ENCODE measurements around the gene PAK3. TPM values are rescaled to one million over a fixed set of nuclear protein-coding genes. Genes with fewer than 3 reads are reported as not detected.

The PAK3 gene
- total RNA-seq, 1 donor from 2014 or later: 12.5 TPM

DNA sequence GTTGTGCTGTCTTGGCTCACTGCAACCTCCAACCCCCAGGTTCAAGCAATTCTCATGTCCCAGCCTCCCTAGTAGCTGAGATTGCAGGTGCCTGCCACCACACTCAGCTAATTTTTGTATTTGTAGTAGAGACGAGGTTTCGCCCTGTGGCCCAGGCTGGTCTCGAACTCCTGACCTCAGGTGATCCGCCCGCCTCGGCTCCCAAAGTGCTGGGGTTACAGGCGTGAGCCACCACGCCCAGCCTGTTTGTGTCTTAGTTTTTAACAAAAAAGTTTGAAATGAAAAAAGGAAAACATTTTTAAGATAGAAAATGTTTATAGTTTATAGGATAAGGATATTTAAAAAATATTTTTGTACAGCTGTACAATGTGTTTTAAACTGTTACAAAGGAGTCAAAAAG, 111.9 kb downstream of the PAK3 start:
- Histone ChIP-seq H4K20me1 (ENCODE audit: low read depth) (no peaks in the 10 kb centered on the region), H2AFZ (replicated peaks) (no peak overlapping the region), H3K79me2 (ENCODE audit: low read depth) (no peaks in the 10 kb centered on the region), H3K36me3 (no peaks in the 10 kb centered on the region), H3K27me3 (no peaks in the 10 kb centered on the region), H3K4me3 (no peak overlapping the region), H3K27ac (no peak overlapping the region), H3K4me1 (peaks cover 23% of the 10 kb centered on the region), H3K9me3 (ENCODE audit: low read depth) (no peaks in the 10 kb centered on the region), H3K4me2 (no peak overlapping the region), H3K9ac (no peak overlapping the region), H3F3A (ENCODE audit: low read depth) (peaks cover 8% of the 10 kb centered on the region)
- Mint-ChIP-seq H3K4me3 (no peak overlapping the region), H3K27ac (no peak overlapping the region), H3K9me3 (no peaks in the 10 kb centered on the region), H3K4me1 (no peaks in the 10 kb centered on the region), H3K36me3 (peaks cover 8% of the 10 kb centered on the region), H3K27me3 (ENCODE audit: insufficient read depth, low read depth) (no peaks in the 10 kb centered on the region)
- TF ChIP-seq EZH2phosphoT487 (IDR thresholded peaks at IDR 0.05) (no peak), EZH2 (IDR thresholded peaks at IDR 0.05) (no peak)
- TF ChIP-seq, protein P1, sequence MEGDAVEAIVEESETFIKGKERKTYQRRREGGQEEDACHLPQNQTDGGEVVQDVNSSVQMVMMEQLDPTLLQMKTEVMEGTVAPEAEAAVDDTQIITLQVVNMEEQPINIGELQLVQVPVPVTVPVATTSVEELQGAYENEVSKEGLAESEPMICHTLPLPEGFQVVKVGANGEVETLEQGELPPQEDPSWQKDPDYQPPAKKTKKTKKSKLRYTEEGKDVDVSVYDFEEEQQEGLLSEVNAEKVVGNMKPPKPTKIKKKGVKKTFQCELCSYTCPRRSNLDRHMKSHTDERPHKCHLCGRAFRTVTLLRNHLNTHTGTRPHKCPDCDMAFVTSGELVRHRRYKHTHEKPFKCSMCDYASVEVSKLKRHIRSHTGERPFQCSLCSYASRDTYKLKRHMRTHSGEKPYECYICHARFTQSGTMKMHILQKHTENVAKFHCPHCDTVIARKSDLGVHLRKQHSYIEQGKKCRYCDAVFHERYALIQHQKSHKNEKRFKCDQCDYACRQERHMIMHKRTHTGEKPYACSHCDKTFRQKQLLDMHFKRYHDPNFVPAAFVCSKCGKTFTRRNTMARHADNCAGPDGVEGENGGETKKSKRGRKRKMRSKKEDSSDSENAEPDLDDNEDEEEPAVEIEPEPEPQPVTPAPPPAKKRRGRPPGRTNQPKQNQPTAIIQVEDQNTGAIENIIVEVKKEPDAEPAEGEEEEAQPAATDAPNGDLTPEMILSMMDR (IDR thresholded peaks at IDR 0.05): no peak
- no peak for DNase-seq (ENCODE audit: low spot score)

DNA sequence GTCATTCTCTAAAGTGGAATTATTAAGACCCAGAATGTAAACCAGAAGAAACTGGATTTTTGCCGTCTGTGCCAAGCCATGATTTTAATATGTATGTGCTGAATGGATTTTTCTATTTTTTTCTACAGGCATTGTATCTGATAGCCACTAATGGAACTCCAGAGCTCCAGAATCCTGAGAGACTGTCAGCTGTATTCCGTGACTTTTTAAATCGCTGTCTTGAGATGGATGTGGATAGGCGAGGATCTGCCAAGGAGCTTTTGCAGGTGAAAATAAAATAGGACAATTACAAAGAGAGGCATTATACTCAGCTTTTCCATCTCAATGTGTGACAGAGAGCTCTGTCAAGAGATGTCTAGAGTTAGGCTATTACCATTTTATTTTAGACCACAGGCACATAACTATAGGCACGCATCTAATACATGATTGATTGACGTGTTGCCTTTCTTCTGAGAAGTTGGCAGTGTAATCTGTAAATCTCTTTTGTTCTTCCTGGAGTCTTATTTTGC, 120.4 kb downstream of the PAK3 start:
- H3K36me3 Mint-ChIP-seq: peaks cover 26% of the 10 kb centered on the region
- Histone ChIP-seq H3K79me2 (ENCODE audit: low read depth) (no peaks in the 10 kb centered on the region), H4K20me1 (ENCODE audit: low read depth) (no peaks in the 10 kb centered on the region), H2AFZ (replicated peaks) (no peak overlapping the region), H3K27me3 (no peaks in the 10 kb centered on the region), H3K4me3 (no peak overlapping the region), H3F3A (ENCODE audit: low read depth) (peaks cover 21% of the 10 kb centered on the region), H3K36me3 (no peaks in the 10 kb centered on the region), H3K4me1 (peaks cover 54% of the 10 kb centered on the region), H3K9me3 (ENCODE audit: low read depth) (no peaks in the 10 kb centered on the region), H3K27ac (no peak overlapping the region), H3K9ac (no peak overlapping the region), H3K4me2 (no peak overlapping the region)
- no peak for DNase-seq (ENCODE audit: low spot score)
- H3K9me3 Mint-ChIP-seq: no peaks in the 10 kb centered on the region
- TF ChIP-seq, protein P1 (IDR thresholded peaks at IDR 0.05): no peak
- TF ChIP-seq EZH2 (IDR thresholded peaks at IDR 0.05) (no peak), EZH2phosphoT487 (IDR thresholded peaks at IDR 0.05) (no peak)
- no peak overlapping the region for H3K4me3 Mint-ChIP-seq
- H3K4me1 Mint-ChIP-seq: no peaks in the 10 kb centered on the region
- no peaks in the 10 kb centered on the region for H3K27me3 Mint-ChIP-seq (ENCODE audit: insufficient read depth, low read depth)
- H3K27ac Mint-ChIP-seq: no peak overlapping the region

DNA sequence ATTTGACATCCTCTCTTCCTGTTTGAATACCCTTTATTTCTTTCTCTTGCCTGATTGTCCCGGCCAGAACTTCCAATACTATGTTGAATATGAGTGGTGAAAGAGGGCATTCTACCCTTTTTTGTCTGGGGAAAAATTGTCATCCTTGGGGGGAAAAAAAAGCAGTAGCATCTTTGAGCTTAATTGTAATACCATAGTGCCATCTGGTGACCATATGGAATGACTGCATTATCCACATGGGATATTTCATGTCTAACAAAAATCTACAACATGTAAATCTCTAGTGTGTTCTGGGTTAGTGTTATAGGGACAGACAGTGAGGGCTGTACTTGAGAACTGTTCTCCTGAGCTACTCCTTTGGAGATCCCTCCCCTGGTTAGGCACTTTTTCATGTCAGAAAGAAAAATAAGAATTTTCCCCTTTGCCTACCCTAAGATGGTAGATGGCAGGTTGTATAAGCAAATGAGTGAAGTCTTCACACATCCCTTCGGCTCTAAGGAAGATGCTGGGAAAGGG, 148.3 kb downstream of the PAK3 start:
- Histone ChIP-seq H3K27ac (no peak overlapping the region), H3K9me3 (ENCODE audit: low read depth) (no peaks in the 10 kb centered on the region), H3K9ac (no peak overlapping the region), H3K4me3 (no peak overlapping the region), H3K27me3 (no peaks in the 10 kb centered on the region), H3K79me2 (ENCODE audit: low read depth) (no peaks in the 10 kb centered on the region), H3K4me2 (no peak overlapping the region), H3K36me3 (peaks cover 4% of the 10 kb centered on the region), H3F3A (ENCODE audit: low read depth) (peaks cover 5% of the 10 kb centered on the region), H2AFZ (replicated peaks) (peak overlapping the region; percentile 38), H3K4me1 (no peaks in the 10 kb centered on the region), H4K20me1 (ENCODE audit: low read depth) (no peaks in the 10 kb centered on the region)
- peak; percentile 60 for DNase-seq (ENCODE audit: low spot score)
- Mint-ChIP-seq H3K36me3 (no peaks in the 10 kb centered on the region), H3K4me1 (no peaks in the 10 kb centered on the region), H3K27ac (no peak overlapping the region), H3K4me3 (no peak overlapping the region), H3K9me3 (peaks cover 1% of the 10 kb centered on the region), H3K27me3 (ENCODE audit: insufficient read depth, low read depth) (peaks cover 2% of the 10 kb centered on the region)
- TF ChIP-seq, protein P1 (IDR thresholded peaks at IDR 0.05): peak; percentile 86
- no peak for TF ChIP-seq EZH2 (IDR thresholded peaks at IDR 0.05)
